Body of pancreas (tissue), 4 donors: Measurements from ENCODE around the gene CAPRIN1. TPM values are rescaled to one million over a fixed set of nuclear protein-coding genes. Genes with fewer than 3 reads are reported as not detected.

Experiments
- ATAC-seq: fragments of 150-250 bp; one replicate; pipeline ENCODE4 v1.9.1; 2016
- DNase-seq, 4 donors: peaks; one replicate each; pipeline ENCODE4 v3.0.0-alpha.2; 2019
- H3K27ac ChIP-seq, 4 donors: fragments of 200-600 bp; sonication (generic); 1 replicate in 3 of 4; 2 replicates in 1 of 4; pipeline versions ENCODE4 v1.5.1 to v1.6.1; 2016 to 2019; ENCODE audit warnings: mild to moderate bottlenecking in 1 of 4, mixed read lengths in 1 of 4, moderate library complexity in 1 of 4
- H3K27me3 ChIP-seq, 2 donors: fragments of 200-600 bp; sonication (generic); one replicate each; pipeline ENCODE4 v1.6.0; 2016; ENCODE audit warnings: mild to moderate bottlenecking in 1 of 2
- H3K36me3 ChIP-seq, 2 donors: fragments of 200-600 bp; sonication (generic); replicated peaks in 1 of 2; 2 replicates each; pipeline ENCODE4 v1.5.1; 2016; ENCODE audit warnings: low read depth in 2 of 2; ENCODE audit not compliant: insufficient read depth in 1 of 2
- H3K4me1 ChIP-seq: fragments of 200-600 bp; sonication (generic); one replicate; pipeline ENCODE4 v1.6.0; 2016
- H3K4me3 ChIP-seq, 2 donors: fragments of 200-600 bp; sonication (generic); 1 replicate in 1 of 2; 2 replicates in 1 of 2; pipeline ENCODE4 v1.5.1; 2016 to 2019
- H3K9me3 ChIP-seq, 3 donors: fragments of 200-600 bp; sonication (generic); 1 replicate in 2 of 3; 2 replicates in 1 of 3; pipeline ENCODE4 v1.5.1; 2016
- POLR2A ChIP-seq, 3 donors: fragments of 450-650 bp; IDR thresholded peaks; one replicate each; pipeline ENCODE4 v1.6.1; 2016; ENCODE audit warnings: antibody characterized with exemption in 3 of 3, mild to moderate bottlenecking in 2 of 3
- WGBS, 2 donors: methylation state at CpG; one replicate each; pipeline ENCODE4 v1.1.5; 2017; 5-methylcytosine and 5-hydroxymethylcytosine counted together
- intact Hi-C: fragments of 100-400 bp; cut with DNase I; formaldehyde crosslinking; loops from one replicate; pipeline ENCODE4 v1.15.1; 2023
- total RNA-seq, 2 donors: library from RNA; depleted of rRNA; stranded (reverse); fragments of >200 nt; gene quantifications; one replicate each; pipeline ENCODE4 v1.1.0, GENCODE V29; 2016
- TF ChIP-seq, protein P1 (sequence below), 7 experiments: fragments of 450-650 bp in 4 of 7; fragments of 200-600 bp in 3 of 7; sonication (generic) in 3 of 7; IDR thresholded peaks; one replicate each; pipeline ENCODE4 v1.5.1; 2016 to 2019; ENCODE audit warnings: antibody characterized with exemption in 7 of 7

CAPRIN1 gene
- total RNA-seq, 2 donors from 2014 or later, result 90.0 to 165 TPM

DNA sequence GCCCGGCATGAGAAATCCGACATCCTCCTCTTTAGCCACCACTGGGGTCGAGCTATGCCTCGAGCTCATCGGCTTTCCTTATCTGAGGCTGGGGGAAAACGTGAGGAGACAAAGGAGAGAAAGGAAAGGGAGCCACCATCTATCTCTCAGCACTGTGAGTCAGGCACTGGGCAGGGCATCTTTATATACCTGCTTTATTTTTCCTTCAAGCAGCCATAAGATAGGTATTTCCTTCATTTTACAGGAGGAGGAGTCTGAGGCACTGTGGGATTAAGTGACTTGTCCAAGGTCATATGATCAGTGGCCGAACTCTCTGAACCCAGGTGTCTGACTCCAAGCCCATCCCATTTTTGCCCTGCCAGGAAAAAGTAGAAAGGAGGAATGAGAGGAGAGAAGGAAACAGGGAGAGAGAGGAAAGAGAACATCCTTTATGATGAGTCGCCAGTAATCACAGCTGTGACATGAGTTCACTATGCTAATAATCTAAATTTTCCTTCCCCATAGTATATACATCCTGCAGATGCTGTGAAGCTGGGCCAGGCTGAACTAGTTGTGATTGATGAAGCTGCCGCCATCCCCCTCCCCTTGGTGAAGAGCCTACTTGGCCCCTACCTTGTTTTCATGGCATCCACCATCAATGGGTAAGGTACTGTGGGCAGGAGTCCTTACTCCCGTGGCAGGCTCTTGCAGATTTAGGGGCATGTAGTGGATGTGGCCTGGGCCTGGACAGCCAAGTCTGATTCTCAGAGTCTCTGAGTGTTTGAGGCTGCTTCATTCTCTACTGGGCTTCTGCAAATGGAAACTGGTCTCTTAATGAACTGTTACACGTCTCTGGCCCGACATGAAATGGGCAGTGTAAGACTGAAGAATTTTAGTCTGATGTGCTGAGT, 75.7 kb downstream of the CAPRIN1 start:
- intact Hi-C loops, result no loop called here
- no peaks in the 10 kb centered on the region for H3K27me3 ChIP-seq
- H3K4me1 ChIP-seq, result no peaks in the 10 kb centered on the region
- peaks cover 6 to 48% of the 10 kb centered on the region in 2 donors for H3K36me3 ChIP-seq
- no peaks in the 10 kb centered on the region for H3K9me3 ChIP-seq
- WGBS, 2 donors, result 88 to 90% methylated on average over 12 of the region's 12 CpGs
- no peak overlapping the region for H3K27ac ChIP-seq
- TF ChIP-seq, protein P1, sequence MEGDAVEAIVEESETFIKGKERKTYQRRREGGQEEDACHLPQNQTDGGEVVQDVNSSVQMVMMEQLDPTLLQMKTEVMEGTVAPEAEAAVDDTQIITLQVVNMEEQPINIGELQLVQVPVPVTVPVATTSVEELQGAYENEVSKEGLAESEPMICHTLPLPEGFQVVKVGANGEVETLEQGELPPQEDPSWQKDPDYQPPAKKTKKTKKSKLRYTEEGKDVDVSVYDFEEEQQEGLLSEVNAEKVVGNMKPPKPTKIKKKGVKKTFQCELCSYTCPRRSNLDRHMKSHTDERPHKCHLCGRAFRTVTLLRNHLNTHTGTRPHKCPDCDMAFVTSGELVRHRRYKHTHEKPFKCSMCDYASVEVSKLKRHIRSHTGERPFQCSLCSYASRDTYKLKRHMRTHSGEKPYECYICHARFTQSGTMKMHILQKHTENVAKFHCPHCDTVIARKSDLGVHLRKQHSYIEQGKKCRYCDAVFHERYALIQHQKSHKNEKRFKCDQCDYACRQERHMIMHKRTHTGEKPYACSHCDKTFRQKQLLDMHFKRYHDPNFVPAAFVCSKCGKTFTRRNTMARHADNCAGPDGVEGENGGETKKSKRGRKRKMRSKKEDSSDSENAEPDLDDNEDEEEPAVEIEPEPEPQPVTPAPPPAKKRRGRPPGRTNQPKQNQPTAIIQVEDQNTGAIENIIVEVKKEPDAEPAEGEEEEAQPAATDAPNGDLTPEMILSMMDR (IDR thresholded peaks at IDR 0.05), result no peak
- TF ChIP-seq POLR2A (IDR thresholded peaks at IDR 0.05), result no peak
- DNase-seq, result no peak
- no peak for ATAC-seq
- H3K4me3 ChIP-seq, result no peak overlapping the region

DNA sequence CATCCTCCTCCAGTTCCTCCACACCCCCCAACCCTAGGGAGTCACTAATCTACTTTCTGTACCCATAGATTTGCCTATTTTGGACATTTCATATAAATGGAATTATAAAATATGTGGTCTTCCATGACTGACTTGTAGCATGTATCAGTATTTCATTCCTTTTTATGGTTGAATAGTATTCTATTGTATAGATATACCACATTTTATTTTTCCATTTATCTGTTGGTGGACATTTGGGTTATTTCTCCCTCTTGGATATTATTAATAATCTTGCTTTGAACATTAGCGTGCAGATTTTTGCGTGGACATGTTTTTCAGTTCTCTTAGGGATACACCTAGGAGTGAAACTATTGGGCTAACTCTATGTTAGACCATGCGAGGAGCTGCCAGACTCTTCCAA, 77.3 kb downstream of the CAPRIN1 start:
- no peak overlapping the region for H3K4me3 ChIP-seq
- no peaks in the 10 kb centered on the region for H3K9me3 ChIP-seq
- peaks cover 0 to 44% of the 10 kb centered on the region in 2 donors for H3K36me3 ChIP-seq
- no peak for ATAC-seq
- DNase-seq, result no peak
- 97 to 99% methylated on average over 3 of the region's 3 CpGs for WGBS, 2 donors
- intact Hi-C loops, result no loop called here
- H3K27me3 ChIP-seq, result no peaks in the 10 kb centered on the region
- no peaks in the 10 kb centered on the region for H3K4me1 ChIP-seq
- no peak overlapping the region for H3K27ac ChIP-seq
- TF ChIP-seq, protein P1 (IDR thresholded peaks at IDR 0.05), result no peak
- no peak for TF ChIP-seq POLR2A (IDR thresholded peaks at IDR 0.05)

DNA sequence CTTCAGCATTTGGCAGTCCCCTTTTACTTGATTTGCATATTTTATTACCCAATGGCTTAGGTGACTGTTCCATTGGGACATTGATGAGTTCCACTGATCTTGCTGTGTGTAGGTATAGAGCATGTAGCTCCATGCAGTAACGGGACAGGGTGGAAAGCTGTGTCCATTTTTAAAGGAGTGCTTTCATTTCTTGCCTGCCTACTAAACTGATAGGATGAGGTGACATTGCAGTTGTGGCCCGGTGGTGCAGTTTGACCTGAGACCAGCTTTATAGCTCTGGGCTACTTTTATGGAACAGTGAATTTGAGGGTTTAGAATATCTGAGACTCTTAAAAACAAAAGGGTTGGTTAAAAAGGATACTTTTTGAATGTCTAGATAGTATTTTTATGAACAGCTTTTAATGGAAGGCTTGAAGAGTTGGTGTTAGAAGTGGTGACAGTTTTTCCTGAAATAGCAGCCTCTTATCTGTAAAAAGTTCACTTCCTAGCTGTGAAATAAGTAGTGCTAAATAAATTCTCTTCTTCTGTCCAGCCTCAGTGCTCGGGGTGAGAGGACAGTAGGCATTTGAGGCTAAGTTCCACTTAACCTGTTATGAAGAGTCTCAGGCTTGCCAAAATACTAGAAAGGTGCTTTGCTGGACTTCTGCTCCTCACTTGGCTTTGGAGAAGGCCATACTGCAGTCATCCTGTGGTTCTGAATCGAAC, 80.9 kb downstream of the CAPRIN1 start:
- intact Hi-C loops, result no loop called here
- no peak overlapping the region for H3K4me3 ChIP-seq
- no peaks in the 10 kb centered on the region for H3K4me1 ChIP-seq
- no peak for ATAC-seq
- no peaks in the 10 kb centered on the region for H3K9me3 ChIP-seq
- no peak for DNase-seq
- TF ChIP-seq POLR2A (IDR thresholded peaks at IDR 0.05), result no peak
- TF ChIP-seq, protein P1 (IDR thresholded peaks at IDR 0.05), result no peak
- H3K27ac ChIP-seq, result no peak overlapping the region
- no peaks in the 10 kb centered on the region for H3K27me3 ChIP-seq
- WGBS, 2 donors, result 85 to 87% methylated on average over 4 of the region's 4 CpGs
- peaks cover 9 to 47% of the 10 kb centered on the region in 2 donors for H3K36me3 ChIP-seq

DNA sequence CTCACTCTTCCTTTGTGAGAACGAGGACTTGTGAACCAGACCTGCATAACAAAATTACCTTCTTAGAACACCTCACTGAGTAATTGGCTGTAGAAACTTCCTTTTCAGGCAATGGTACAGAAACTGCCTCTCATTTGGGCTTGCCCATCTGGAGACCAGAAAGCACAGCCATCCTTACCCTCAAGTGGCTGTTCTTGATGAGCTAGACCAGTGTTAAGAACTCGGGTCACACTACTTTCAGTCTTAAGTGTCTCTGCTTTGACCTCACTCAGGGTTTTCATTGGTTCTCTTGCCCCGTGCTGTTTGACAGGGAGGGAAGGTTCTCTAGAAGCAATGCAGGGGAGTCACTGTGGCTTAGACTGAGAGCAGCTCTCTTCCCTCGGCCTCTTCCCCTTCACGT, 83.2 kb downstream of the CAPRIN1 start:
- H3K4me1 ChIP-seq, result no peaks in the 10 kb centered on the region
- no peak for ATAC-seq
- H3K27ac ChIP-seq, result no peak overlapping the region
- TF ChIP-seq, protein P1 (IDR thresholded peaks at IDR 0.05), result no peak
- TF ChIP-seq POLR2A (IDR thresholded peaks at IDR 0.05), result no peak
- peaks cover 9 to 50% of the 10 kb centered on the region in 2 donors for H3K36me3 ChIP-seq
- no peaks in the 10 kb centered on the region for H3K27me3 ChIP-seq
- DNase-seq, result no peak
- 81 to 91% methylated on average over 5 of the region's 5 CpGs for WGBS, 2 donors
- intact Hi-C loops, result no loop called here
- no peaks in the 10 kb centered on the region for H3K9me3 ChIP-seq
- H3K4me3 ChIP-seq, result no peak overlapping the region
